Left forelimb (tissue), 1 donor: ENCODE results near the gene TEC.

ENCODE experiments used
- DNase-seq: peaks from one replicate; pipeline ENCODE4 v3.0.0-alpha.2; 2018; ENCODE audit warnings: low spot score

TEC gene

DNA sequence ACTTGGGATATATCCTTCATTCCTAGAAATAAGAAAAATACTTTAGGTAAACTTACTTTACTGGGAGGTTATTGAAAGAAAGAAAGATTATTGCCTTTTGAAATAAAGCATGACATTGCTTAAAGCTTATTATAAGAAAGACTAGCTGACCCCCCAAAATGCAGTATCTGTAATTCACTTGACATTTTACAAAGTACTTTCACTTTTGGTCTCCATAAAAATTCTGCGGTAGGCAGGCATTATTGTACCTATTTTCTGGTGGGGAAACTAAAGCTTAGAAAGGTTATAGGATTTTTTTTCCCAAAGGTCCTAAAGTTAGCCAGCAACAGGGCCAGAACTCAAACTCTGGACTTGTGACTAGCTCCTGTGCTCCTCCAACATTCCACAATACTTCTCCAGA is 105.9 kb downstream of the TEC start:
- DNase-seq, result no peak

DNA sequence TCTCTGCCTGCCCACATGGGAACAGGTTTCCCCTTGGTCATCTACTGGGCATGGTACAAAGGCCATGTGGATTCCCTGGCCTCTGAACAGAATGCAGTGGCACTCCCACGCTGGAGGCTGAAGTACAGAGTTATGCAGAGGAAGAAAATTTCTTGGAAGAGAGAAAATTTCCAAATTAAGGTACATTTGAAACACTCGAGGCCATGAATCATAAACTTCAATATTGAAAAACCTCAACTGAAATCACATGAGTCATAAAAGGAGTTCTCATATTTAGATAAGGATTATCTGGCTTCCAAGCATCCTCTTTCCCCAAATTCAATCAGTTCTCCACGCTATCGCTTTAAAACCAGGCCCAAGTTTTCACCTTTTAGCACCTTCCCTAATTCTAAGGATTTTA is 107.5 kb downstream of the TEC start:
- no peak for DNase-seq

DNA sequence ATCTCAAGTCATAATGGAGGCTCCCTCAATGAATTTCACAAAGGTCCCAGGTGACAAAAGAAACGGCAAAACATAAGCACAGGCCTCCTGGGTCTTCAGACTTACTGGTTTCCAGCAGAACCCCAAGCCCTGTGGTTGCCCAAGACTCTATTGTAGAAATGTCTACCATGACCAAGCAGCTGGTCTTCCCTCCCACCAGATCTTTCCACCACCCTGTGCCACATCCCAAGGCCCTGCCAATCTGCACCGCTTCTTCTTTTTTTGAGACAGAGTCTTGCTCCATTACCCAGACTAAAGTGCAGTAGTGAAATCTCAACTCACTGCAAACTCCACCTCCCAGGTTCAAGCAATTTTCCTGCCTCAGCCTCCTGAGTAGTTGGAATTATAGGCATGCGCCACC is 112.4 kb downstream of the TEC start:
- no peak for DNase-seq

DNA sequence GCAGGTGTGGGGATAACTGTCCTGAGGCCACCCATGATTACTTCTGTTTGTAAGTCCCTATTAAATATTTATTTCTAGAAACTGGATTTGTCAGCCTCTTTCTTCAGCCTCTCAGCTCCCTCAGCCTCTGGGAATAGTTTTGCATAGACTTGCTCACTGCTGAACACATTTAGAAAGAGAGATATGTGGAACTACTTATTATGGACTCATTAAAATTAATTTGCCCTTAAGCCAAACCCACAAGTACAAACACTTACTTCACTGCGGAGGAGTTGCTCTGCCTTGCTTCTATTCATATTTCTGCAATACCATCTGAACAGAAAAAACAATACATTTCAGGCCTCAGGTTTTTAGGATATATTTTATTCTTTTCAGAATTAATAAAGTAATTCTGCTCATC is 113.2 kb downstream of the TEC start:
- no peak for DNase-seq

DNA sequence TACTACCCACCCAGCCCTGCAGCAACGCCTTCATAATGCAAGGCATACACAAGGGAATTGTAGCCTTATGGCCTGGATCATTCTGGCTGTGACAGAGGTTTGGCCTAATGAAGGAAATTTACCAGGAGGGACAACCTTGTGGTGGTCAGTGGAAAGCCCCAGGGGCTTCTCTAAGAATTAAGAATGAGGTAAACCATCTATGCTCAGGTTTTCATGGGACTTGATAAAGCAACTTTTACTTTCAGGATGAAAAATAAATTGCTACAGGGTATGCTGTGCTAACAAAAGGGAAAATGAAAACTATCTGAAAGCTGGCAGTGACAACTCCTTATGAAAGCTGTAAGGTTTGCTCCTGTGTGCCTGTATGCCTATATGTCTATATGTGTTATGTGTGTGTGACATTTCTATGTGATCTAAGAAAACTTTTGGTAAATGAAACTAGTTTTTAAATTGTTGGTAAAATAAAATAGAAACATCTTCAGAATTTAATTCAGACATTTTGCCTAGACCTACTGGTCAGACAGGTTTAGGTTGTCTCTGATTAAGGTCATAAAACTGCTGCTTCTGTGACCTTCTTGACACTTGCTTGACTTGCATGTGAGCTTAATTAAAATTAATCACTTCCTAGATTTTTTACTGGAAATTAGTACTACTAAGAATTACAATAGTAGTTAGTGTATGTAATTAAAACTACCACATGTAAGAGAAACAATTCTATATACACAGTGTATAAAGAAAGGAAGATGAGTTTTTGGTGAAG is 115.7 kb downstream of the TEC start:
- no peak for DNase-seq

DNA sequence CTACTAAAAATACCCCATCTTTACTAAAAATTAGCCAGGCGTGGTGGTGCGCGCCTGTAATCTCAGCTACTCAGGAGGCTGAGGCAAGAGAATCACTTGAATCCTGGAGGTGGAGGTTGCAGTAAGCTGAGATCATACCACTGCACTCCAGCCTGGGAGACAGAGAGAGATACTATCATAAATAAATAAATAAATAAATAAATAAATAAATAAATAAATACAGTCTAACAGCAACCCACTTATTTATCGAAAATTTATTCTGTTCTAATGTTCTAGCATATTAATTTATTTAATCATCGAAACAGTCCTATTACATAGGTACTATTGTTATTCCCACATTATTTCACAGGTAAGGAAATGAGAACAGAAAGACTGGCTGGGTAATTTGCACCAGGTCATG is 117.4 kb downstream of the TEC start:
- no peak for DNase-seq

DNA sequence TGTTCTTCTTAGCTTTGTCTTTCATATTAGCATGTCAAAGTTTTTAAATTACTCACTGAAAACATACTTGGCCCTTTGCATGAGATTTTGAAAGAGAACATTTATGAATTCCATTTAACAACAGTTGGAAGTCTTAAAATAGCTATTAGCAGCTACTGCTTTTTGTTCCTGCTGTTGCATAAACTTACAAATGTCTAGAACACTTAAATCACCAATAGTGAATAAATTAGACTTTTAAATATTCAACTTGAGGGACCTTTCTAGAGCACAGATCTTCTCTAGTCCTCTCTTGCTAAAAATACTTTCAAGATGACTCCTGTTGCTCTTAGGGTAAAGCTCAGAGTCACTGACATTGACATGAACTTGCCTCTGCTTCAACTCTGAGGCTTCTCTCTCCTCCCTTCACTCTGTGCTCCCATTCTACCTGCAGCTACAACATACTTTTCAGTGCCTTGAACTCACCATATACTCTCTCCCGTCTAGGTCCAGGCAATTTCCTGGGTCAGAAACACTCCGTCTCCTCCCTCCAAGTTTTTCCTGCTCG is 119.7 kb downstream of the TEC start:
- no peak for DNase-seq

DNA sequence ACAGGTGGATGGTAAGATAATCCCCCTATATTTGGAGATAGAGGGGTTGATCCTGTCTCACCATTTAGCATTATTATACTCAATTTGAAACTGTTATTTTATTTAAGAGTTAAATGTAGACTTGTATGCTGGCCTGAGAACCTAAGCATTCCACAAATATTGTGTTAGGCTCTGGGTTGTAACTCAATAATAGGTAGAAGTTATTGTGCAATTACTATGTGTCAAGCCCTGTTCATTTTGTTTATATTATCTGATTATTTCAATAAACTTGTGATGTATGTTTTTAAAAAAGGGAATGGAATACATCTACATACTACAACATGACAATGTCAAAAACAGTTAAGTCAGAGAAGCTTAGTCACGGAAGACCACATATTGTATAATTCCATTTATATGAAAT is 122.0 kb downstream of the TEC start:
- no peak for DNase-seq

DNA sequence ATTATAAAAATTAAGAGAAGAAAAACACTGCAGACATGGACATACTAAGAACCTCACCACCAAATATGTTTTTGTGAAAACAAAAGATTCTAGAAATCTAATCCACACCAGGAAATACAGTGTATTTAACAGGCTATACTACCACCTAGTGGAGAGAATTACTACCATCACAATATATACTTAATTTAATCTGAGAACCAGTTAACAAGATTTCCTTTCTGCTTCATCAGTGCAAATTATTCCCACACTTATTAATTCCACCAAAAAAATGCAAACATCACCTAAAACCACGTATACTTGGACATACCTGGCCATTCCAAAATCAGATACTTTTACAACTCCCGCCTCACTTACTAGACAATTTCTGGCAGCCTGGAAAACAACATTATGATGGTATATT is 128.6 kb downstream of the TEC start:
- DNase-seq, result no peak

DNA sequence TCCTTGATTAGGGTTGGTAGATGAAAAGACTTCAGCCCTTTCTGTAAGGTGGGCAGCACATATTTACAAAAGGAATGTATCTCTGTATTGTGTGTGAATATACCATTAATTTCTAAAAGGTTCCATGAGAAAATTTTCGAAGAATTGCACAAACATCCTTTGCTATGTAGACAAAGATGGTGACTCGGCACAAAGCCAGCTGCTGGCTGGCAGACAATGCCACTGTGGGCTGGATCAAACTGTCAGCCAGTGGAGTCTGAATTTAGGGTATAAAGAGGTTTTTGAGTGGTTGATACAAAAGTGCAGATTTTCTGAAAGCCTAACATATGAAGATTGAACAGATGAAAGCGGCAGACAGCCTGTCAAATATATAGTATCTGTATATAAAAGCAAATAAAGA is 129.9 kb downstream of the TEC start:
- no peak for DNase-seq

DNA sequence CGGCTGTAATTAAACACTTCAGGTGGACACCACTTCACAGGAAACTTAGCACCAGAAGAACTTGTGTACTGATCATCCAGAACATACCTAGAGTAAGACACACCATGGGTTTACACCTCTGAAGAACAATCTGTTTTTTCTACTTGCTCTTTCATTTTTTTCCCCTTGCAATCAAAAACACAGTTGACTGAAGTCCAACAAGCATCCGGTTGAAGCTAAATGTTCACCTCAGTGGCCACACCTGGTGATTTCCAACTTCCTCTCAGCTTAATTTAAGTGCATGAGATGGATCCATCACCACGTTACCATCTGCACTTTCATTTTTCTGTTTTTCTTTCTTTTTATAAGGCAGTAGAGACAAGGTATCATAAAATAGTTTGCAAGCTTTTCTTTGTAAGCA is 130.7 kb downstream of the TEC start:
- no peak for DNase-seq

DNA sequence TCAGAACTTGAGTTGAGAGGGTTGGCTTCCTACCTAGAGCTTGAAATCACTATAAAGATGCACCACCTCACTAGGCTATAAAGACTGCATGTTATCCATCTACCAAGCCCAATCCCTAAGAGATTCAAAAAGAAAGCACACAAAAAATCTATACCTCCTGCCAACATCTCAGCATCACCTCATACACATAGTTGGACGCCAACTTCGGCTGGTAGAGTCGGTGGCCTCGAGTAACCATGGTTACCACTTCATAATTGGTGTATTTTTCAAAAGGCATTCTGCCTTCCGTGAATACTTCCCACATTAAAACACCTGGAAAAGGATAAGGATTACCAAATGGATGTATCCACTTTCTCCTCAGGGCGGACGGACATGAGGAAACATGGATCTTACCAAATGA is 131.1 kb downstream of the TEC start:
- DNase-seq, result no peak

DNA sequence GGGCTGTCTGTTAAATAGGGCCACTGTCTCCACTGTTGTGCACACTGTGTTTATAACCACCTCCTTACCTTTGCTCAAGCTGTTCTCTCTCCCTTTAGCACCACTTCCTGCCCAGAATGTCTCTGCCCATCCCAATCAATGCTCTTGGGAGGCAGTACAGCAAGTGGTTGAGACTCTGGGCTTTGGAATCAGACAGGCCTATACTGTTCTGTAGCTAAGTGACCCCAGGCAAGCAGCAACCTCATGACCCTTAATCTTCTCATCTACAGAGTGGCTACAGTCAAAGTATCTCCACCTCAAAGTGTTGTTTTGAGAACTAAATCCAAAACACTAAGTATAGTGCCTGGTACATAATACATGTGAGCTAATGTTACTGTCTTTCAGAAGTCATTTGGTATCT is 131.8 kb downstream of the TEC start:
- no peak for DNase-seq

DNA sequence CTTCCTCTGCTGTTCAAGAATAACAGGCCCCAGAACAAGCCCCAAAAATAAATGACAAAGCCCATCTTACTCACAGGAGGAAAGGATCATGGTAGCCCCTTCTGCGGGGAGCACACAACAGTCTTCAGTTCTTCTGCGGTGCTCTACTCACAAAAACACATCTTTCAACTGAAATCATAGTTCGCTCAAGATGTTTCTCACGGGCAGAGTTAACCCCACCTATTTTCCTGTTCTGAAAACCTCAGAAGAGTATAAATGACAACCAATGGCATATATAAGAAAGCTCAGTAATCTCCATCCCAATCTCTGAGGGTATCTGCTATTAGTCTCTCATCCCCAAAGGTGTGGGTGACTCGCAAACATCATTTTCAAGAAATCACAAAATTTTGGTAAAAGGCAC is 135.6 kb downstream of the TEC start, which contains the start of gene TXK:
Gene TXK, minus strand, starts transcription at position 170 of the 400 bp plus-strand sequence. Its CDS starts 80 bp downstream, at position 90.
- no peak for DNase-seq

DNA sequence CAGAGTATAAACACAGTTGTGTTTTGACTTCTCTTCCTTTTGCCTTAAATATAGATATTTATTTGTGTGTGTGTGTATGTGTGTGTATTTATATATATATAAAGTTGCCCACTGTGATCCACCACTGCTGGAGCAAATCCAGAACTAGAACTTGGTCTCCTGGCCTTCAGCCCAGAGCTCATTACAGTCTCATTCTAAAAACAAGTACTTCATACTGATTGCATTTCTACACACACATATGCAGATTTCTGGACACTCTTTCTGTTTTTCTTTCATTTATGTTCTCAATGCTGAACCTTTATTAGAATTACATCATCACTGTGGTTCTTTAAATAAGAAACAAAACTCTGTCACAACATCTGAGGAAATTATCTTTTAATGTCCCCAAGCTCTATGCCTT is 136.0 kb downstream of the TEC start:
- no peak for DNase-seq

DNA sequence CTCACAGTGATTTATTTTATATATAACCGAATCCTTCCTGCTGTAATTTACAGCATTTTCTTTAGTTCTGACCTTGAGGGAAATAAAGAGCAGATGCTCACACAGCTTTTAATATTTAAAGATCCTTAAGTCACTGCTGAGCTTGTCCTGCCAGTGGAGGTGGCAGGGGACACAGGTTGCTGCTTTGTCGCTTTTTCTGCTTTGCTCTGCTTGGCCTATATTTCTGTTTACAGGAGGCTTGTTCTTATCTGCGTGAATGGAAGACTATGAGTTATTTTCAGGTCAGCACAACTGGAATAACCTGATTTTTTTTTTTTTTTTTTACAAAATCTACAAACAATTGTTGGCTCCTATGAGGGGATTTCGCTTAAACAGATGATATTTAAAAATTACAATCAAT is 137.9 kb downstream of the TEC start:
- DNase-seq, result no peak

DNA sequence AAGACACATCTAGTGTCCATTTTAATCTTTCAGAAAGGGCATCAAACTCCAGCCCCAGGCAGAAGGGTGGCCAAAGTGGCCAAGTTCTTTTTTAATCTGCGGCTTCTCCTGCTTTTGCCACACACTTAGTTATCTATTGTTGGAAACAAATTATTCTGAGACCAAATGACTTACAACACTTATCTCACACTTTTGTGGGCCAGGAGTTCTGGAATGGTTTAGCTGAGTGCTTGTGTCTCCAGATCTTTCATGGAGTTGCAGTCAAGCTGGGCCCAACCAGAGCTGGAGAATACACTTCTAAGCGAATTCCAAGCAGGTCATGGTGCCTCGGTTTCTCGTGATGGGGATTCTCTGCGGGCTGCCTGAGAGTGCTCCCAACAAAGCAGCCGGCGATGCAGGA is 139.5 kb downstream of the TEC start:
- no peak for DNase-seq

DNA sequence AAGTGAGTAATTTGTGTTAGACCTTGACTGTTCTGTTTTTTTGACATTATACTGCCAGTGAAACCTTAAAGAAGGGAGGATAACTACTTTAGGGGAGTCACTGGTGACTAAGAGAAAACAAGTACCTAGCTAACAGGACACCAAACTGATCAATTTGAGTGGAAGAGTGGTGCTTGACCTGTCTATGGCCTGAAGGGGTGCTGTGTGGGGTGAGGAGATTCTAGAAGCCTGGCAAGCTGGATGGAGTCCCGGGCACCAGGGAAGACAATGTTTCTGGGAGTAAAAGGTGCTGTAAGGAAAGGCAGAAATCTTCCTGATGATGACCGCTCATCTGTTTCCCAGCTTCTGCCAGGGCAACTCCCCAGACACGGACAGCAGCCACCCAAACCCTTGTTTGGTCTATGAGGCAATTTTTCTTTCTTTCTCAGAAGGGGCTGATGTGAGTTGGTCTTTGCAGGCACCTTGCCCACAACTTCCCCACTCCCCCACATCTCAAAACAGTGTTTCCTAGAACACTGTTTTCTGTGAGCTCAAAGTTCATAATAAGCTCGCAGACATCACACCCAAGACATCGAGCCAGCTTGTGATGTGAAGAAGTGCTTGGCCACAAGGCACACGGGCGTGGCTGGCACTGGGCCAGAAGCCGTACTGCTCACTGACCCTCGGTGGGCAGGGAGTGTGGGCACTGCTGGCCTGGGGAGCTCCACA is 140.2 kb downstream of the TEC start:
- no peak for DNase-seq

DNA sequence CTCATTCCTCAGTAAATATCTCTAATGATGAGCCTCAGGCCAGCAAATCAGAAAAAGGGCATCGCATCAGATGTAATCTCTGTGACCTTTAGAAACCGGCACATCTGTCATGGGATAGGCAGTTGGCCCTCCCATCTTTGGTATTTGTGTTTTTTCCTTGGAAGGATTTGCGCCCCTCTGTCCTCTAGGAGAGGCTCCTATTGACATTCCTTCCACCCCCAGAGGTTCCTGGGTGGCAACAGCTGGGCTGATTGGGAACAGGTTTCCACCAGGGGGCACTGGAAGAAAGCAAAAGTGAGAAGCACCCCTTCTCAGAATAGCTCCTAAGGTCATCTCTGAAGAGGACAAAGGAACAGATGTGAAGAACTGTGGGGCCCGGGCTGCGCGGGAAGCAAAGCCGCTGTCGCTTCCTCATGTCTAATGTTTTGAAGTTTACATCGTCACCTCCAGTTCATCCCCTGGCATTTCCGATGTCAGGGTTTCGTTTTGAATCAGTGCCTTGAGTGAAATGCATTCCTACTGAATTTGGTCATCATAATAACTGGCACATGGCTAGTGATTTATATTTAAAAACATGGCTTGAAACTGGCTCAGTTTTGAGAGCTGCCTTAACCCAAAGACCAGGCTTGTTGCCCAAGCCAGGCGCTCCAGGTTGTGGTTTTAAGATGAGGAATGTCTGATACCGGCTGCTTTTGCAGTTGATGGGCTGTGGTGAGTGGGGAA is 141.8 kb downstream of the TEC start:
- no peak for DNase-seq

DNA sequence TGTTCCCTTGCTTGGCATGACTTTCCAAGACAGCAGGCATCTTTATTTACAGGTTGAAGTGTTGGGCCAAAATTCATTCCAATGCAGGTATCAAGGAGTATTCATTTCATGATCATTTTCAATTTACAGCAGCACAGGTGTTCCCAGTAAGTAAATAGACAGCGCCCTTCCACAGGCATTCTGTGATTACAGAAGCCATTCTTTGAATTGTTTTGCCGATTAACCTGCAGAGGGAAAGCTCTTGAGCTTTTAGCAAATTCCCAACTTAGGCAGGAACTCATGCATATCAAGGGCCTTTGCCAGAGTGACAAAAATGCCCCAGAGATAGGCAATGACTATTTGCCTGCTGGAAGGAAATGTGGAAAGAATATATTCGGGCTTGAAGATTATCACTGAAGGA is 142.4 kb downstream of the TEC start:
- no peak for DNase-seq

DNA sequence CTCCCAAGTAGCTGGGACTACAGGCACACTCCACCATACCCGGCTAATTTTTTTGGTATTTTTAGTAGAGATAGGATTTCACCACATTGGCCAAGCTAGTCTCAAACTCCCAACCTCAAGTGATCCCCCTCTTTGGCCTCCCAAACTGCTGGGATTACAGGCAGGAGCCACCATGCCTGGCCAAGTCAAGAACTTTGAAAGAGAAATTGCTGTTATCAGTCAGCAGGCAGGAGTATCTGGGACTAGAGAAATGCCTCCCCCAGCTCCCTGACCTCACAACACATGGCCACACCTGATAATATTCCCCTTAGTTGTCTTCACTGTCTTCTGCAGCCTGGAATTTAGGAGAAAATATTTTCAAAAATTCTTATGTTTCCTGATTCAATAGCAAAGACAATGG is 143.0 kb downstream of the TEC start:
- no peak for DNase-seq

DNA sequence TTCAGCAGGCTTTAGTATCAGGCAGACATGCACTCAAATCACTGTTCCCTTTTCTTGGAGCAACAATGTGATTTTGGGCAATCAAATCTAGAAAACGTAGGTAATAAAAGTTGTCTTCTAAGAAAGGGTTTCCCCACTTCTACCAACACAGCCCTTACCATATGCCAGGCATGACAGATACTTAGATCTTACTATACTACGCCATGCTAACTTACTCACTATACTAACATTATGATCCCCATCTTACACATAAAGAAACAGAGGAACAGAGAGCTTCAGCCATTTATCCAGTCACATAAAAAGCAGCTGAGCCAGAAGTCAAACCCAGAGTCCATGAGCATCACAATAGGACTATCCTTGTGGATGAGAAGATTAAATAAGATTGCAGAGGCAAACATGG is 144.8 kb downstream of the TEC start:
- no peak for DNase-seq

DNA sequence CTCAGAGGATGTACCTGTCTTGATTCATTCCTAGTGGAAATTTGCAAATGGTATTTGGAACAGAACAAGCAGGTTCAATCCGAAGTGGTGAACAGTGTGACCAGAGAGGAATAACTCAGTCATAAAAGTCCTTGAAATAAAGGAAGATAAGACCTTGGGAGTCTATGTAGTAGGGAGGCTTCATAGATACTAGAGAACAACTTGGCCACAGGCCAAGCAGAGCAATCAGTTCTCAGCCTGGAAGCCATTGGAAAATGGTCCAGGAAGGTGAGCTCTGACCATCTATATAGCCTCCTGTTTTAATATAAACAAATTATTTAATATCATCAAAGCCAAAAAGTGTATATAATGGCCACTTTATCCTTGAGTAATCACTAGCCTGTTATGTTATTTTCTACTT is 146.9 kb downstream of the TEC start:
- DNase-seq, result no peak
